Activated T-helper 1 cell treated with anti-CD3 and anti-CD28 coated beads, Interleukin-12 subunit alpha, Interleukin-12 subunit beta, Interleukin-2, Interleukin-4 antibody, amounts not matched to agents 30 ng/mL and 10 ng/mL and 1 ng/mL, durations not matched to agents 14 hours and 24 hours and 36 hours (primary cell): ENCODE results near the gene COA8. TPM values are rescaled to one million over a fixed set of nuclear protein-coding genes. Genes with fewer than 3 reads are reported as not detected.

Experiments used
- total RNA-seq: library from RNA; stranded (reverse); gene quantifications from 2 replicates; pipeline ENCODE4 v1.2.3, GENCODE V29; 2022

COA8 gene
- total RNA-seq, 1 donor from 2014 or later, result 39.7 TPM

Other genes starting within 250 kb of the COA8 start
- 279 and 292 TPM in 2 replicates for gene EIF5, start 228.7 kb upstream of the COA8 start, total RNA-seq
- gene MARK3, start 177.5 kb upstream of the COA8 start, total RNA-seq, result 89.6 and 90.6 TPM in 2 replicates
- gene CKB, start 40.1 kb upstream of the COA8 start, total RNA-seq, result 13.7 and 16.0 TPM in 2 replicates
- 23.4 and 23.7 TPM in 2 replicates for gene TRMT61A, start 33.8 kb upstream of the COA8 start, total RNA-seq
- gene BAG5, start 303 bp upstream of the COA8 start, total RNA-seq, result 33.8 and 34.1 TPM in 2 replicates
- gene KLC1, start 66.3 kb downstream of the COA8 start, total RNA-seq, result 148 and 150 TPM in 2 replicates
- 67.1 and 69.5 TPM in 2 replicates for gene XRCC3, start 152.5 kb downstream of the COA8 start, total RNA-seq
- gene ZFYVE21, start 152.8 kb downstream of the COA8 start, total RNA-seq, result 21.5 and 24.7 TPM in 2 replicates